ENCODE results near the gene ASB5.

Gene ASB5

GRCh38 chr4:176277162-176277904, 8.3 kb upstream of the ASB5 start:
- peak; percentile 84 for DNase-seq (ENCODE audit: low spot score)

GRCh38 chr4:176276710-176277109, 7.7 kb upstream of the ASB5 start:
- no peak for DNase-seq (ENCODE audit: low spot score)

GRCh38 chr4:176274441-176274840, 5.4 kb upstream of the ASB5 start:
- peak; percentile 57 for DNase-seq (ENCODE audit: low spot score)

DNA sequence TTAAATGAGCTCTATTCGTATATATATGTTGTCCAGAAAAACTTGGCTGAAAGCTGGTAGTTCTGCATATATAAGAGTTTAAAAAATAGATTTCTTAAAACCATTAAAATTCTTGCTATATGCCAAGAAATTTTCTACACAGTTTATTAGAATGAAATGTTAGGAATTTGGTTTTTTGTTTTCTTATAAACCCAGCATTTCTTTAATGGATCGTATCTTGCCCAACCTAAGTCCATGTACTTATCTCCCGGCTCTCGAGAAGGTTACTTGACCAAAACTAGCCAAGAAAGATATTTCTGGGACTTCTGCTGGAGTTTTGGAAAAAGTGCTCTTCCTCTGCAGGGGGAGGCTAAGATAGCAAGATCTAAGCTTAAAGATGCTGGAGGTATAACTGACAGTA, 4.7 kb upstream of the ASB5 start:
- no peak for DNase-seq (ENCODE audit: low spot score)

- no peak for DNase-seq (ENCODE audit: low spot score)
Measured at GRCh38 chr4:176272799-176273198, 3.8 kb upstream of the ASB5 start.

GRCh38 chr4:176271749-176272148, 2.7 kb upstream of the ASB5 start:
- no peak for DNase-seq (ENCODE audit: low spot score)

DNA sequence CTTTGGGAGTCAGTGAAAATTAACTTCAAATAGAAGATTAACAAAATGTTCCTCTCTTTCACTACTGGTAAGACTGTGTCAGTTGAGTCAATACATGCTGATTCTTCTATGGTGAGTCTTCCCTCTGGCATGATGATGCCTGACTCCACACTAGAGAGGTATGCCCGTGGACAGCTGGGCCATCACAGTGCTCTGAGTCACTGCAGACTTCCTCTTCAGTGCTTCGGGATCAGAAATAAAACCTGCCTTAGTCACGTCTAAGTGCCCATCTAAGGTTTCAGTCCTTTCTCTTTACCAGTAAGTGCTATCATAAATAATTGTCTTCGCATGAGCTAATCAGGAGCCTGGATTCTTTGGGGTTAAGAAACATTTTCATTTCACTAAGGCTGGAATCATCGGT, 1.6 kb upstream of the ASB5 start:
- DNase-seq (ENCODE audit: low spot score): peak; percentile 94

- DNase-seq (ENCODE audit: low spot score): no peak
Measured at GRCh38 chr4:176266026-176266425, 3.0 kb downstream of the ASB5 start.

DNA sequence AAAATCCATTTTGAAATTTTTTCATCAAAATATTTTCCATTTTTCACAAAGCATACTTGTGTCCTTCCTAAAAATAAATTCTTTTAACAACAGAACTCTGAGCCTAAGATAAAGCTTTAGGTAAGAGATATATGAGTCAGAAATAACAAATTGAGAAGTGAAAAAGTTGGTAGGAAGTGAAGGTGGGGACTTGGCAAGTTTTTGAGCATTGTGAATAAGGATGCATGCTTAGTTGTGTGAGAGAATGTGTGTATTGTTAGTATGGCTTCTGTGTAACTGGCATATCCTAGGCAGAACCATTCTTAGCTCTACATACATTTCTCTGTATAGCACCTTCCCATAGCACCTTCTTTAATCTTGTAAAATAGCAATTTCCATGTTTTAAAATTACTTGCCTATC, 6.8 kb downstream of the ASB5 start:
- no peak for DNase-seq (ENCODE audit: low spot score)

DNA sequence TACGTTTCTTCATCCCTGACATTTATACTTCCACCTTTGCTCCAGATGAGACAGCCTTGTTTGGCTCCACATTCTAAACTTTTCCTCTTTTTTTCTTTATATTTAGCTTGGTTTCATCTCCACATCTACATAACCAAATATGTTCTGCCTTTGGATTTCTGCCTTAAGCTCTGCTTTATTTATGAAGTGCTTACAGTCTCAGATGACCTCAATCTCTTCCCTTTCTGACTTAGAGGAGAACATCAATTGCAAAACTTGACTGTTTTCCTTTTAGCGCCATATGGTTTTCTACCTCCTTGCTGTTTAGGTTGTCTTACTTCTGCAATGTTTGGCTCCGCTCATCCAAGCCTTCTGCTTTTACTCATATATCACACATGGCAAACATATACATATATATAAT, 7.5 kb downstream of the ASB5 start:
- DNase-seq (ENCODE audit: low spot score): no peak

GRCh38 chr4:176261018-176261417, 8.0 kb downstream of the ASB5 start:
- no peak for DNase-seq (ENCODE audit: low spot score)

GRCh38 chr4:176259330-176260090, 9.5 kb downstream of the ASB5 start:
- peak; percentile 68 for DNase-seq (ENCODE audit: low spot score)

GRCh38 chr4:176258135-176258534, 10.9 kb downstream of the ASB5 start:
- no peak for DNase-seq (ENCODE audit: low spot score)

DNA sequence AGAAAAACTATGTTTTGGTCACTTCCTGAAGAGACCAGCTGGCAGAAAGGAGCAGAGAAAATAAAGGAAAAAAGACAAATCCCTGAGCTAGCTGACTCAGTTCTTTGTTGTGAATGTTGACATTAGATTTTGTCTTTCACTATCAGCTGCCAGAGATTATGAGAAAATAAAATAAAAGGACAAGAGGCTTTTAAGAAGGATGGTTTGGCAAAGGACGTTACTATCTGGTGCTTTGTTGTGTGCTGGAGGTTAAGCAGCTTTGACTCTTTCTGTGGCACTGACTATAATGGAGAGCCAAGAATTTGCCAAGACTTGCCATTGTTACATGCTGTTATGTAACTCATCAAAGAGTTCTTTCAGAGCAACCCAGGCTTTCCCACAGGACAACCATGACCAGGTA, 12.1 kb downstream of the ASB5 start:
- no peak for DNase-seq (ENCODE audit: low spot score)

GRCh38 chr4:176242764-176243347, 26.2 kb downstream of the ASB5 start:
- no peak for DNase-seq (ENCODE audit: low spot score)

DNA sequence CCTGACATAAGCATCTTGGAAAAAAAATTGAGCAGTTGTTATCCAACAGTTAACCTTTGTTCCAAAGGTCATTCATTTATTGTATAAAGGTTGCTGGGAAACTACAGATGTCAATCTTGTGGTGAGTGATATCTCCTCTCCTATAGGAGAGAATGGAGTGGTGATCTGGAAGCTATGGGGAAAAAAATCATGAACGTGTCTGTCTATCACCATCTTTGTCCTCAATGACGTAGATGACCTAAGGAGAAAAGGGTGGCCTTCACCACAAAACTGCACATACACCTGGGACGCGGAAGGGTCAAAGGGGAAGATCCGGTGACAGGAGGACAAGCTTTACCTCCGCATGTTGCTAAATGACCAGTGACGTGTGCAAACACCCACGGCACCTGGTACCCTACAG, 27.3 kb downstream of the ASB5 start:
- no peak for DNase-seq (ENCODE audit: low spot score)

- DNase-seq (ENCODE audit: low spot score): no peak
Measured at GRCh38 chr4:176238826-176239225, 30.2 kb downstream of the ASB5 start.

DNA sequence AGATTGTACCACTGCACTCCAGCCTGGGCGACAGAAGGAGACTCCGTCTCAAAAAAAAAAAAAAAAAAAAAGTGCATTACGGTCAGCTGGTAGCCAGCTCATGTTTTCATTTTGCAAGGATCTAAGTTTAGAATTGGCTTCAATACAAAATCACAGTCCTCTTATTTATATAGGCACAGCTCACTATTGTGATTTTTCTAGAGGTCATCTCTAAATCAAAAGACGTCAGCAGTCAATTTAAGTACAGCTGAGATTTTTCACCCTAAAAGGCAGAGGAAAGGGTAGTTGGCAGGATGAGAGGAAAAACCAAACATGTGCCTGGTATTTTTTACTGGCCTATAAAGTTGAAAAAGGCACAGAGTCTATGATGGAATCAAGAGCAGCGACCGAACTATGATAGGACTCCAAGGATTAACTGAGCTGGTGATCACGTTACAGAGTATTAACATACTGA, 30.8 kb downstream of the ASB5 start:
- DNase-seq (ENCODE audit: low spot score): peak; percentile 43

DNA sequence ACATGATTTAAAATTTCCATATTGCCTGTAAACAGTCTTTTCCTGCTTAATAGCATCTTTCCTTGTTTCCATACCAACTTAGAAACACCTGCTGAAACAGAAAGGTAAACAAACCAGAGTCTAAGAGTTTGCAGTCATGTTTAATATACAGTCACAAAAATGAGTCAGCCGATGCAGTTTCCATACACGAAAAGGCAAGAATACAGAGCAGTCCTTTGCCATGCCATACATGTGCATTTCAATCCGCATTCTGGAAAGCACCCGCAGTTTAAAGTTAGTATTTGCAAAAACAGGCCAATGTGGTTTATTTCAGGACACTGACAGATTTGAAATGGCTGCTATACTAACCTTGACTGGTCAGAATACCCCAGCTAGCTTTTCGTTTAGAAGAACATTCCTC, 32.1 kb downstream of the ASB5 start:
- no peak for DNase-seq (ENCODE audit: low spot score)

GRCh38 chr4:176230836-176231235, 38.2 kb downstream of the ASB5 start:
- no peak for DNase-seq (ENCODE audit: low spot score)

GRCh38 chr4:176229645-176230044, 39.4 kb downstream of the ASB5 start:
- no peak for DNase-seq (ENCODE audit: low spot score)

GRCh38 chr4:176226736-176227135, 42.3 kb downstream of the ASB5 start:
- DNase-seq (ENCODE audit: low spot score): no peak

GRCh38 chr4:176223561-176223960, 45.5 kb downstream of the ASB5 start:
- DNase-seq (ENCODE audit: low spot score): no peak

All from AG08395 (cell line).